GM19351 (cell line): ENCODE data around the gene NDE1.
"Not testable (repeated sequence)": the region's sequence is repeated elsewhere in the genome, so short reads cannot be mapped to it uniquely, and the experiment has no call there.

Experiments
- ATAC-seq: cut with Tn5 transposase; IDR thresholded peaks from one replicate; pipeline ENCODE4 v1.9.1; 2021; ENCODE audit warnings: mild to moderate bottlenecking, moderate library complexity; ENCODE audit not compliant: unreplicated experiment

The NDE1 gene

DNA sequence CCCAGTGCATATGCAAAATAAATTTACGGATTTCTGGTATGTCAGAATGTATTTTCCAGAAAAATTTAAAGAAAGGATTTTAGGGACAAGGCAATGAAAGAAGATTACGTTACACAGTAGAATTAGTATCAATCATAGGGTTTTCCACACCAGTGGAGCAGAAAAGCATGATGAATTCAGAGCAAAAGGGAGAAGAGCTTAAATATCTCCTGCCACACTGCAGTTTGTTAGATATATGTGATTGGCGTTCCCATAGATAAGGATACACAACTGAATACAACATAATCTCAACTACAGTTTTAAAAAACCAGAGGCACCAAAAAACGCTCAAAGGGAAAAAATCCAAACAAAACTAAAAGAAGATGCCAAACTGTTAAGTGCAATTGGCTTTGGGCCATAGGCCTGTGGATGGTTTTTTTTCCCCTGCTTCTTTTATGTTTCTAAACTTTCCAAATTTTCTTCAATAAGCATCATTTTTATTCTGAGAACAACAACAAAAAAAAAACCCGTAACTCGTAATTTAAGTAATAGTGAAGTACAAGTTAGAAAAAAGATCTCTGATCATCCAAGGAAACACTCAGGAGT lies 29.3 kb upstream of the NDE1 start:
- ATAC-seq, result no peak

DNA sequence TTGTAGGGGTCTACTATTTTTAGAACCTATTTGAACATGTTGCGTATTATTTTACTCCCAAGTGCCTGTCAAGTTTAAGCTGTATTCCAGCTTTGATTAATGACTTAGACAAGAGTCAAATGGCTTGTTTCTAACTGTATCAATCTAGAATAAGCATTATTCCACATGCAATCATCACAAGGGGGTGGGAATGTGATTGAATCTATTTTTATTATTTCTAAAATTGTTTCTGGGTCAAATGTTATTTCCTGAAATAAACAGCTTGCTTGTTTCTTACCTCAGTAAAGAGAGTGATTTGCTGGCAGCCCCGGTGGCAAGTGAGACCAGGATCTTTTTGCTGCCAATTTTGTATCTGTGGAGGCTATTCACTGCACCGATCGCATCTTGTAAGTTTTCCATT lies 28.6 kb upstream of the NDE1 start:
- no peak for ATAC-seq

DNA sequence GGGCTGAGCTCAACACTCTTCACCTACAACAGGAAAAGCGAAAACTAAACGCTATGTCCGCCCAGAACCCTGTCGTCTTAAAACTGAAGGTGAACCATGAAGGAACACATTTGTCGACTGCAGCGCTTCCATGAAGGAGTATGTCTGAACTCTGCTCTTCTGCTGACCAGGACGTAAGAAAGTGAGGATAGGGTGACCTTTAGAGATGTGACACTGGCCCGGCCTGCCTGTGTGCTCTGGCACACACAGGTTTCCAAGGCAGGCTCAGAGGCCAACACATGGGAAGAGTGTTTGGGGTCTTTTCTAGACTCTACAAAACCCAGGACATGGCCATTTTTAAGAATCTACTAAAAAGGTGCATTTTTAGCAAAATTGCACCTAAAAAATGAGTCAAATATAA lies 28.2 kb upstream of the NDE1 start:
- ATAC-seq, result no peak

DNA sequence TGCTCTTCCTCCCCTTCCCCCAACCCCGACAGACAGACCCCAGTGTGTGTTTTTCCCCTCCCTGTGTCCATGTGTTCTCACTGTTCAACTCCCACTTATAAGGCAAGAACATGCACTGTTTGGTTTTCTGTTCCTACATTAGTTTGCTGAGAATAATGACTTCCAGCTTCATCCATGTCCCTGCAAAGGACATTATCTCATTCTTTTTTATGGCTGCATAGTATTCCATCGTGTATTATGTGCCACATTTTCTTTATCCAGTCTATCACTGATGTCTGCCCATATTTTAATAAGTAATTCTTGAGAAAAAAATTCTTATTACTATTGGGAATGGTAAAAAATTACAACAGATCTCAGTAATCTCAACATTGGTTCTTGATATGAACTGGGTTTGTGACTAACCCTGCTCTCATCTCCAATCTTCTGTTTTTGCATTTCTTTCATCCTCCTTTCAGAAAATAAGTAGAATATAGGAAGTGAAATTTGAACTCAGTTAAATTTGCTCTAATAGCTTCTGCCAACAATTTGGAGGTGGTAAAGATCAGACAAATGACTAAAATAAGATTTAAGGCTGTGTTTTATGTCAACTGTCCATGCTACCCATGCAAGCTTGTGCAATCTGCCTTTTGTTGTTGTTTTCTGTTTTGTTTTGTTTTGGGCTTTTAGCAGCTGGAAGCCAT lies 18.2 kb upstream of the NDE1 start:
- ATAC-seq, result no peak

DNA sequence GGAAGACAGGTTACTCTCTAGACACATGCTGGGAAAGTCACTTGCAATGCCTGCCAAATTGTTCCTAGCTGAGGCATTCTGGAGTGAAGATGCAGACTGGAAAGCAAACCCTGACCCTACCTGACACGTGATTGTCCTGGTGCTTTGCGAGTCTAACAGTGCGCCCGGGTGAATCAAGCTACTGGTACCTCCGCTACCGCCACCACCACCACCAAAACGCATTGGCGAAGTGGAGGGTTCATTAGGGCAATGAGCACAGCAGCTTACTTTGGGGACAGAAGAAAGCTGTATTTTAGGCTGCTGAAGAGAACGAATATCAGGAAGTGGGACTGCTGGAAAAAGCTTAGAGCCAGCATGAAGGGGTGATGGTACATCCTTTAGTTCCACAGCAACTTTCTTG lies 14.1 kb upstream of the NDE1 start:
- ATAC-seq, result no peak

DNA sequence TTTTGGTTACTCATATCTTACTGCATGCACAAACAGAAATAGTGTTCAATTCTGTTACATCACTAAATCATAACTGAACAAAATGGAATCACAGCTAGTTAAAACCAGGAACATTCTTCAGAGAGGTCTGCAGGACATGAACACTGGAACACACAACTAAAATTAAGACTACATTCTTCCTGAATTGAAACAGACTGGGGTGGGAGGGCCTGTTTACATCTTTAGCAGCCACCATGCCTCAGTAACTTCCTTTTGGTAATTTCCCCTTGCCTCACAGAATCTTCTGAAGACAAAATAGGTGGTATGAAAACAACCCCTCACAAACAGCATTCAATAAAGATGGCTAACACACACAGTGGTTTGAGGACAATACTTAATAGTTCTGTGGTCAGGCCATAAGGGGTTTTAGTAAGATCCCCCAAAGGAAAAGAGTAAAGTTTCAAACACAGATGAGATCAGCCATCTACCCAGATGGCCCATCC lies 13.6 kb upstream of the NDE1 start:
- no peak for ATAC-seq

DNA sequence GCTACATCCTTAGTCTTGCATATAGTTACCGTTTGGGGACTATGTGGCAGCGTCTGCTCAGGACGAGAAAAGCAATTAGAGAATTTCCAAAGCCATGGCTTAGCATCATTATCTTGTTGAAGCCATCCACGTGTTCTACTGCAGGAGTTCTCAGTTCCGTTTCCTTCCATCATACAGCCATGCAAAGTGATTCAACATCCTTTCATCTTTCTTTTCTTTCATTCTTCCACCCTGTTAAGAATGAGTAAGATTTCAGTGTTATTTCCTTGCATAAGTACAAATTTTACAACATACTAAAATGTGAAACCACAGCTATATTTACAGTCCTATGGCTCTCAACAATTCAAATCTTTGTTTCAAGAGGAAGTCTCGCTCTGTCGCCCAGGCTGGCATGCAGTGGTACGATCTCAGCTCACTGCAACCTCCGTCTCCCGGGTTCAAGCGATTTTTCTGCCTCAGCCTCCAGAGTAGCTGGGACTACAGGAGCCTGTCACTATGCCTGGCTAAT lies 10.9 kb upstream of the NDE1 start:
- no peak for ATAC-seq

DNA sequence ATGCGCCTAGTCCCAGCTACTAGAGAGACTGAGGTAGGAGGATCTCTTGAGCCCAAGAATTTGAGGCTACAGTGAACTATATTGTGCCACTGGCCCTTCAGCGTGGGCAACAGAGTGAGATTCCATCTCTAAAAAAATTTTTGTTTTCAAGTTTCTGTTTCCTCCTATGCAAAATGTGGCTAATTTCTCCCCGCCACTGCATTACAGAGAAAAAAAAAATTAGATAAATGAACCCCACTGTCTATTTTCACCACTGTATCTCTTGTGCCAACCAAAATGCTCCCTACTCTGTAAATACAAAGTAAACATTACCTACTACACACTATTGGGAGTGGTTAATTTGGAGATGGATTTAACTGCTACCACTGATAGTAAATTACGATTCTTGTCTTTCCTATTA lies 9.1 kb upstream of the NDE1 start:
- ATAC-seq, result no peak

DNA sequence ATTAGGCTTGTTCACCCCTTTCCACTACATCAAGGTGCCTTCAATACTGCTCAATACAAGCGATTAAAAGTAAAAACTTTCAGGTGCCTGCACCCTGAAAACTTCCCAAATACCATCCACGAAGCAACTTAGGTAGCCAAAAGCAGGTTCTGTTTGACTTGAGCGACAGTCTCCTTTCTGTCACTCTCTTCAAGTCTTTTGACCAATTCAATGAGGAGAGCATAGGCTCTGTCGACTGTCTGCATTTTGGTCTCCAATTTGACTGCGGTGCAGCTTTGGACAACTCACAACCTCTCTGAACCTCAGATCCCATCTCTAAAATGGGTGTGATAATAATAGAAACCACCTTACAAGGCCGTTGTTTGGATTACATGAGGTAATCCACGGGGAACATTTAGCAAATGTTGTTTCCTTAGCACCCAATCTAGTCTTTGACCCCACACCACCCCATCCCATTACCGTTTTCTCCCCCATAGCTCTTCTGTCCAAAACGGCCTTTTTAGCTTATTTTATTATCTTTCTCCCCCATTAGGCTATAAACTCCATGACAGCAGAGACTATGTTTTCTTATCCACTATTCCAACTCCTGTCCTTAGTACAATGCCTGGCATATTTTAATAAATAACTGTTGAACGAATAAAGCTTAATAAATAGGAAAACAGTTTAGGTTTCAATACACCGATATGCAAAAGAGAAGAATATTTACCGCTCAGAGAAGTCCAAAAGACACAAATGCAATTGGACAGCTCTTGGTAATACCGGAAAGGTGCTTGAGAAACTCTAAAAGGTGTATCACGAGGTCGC lies 8.1 kb upstream of the NDE1 start:
- ATAC-seq, result no peak

DNA sequence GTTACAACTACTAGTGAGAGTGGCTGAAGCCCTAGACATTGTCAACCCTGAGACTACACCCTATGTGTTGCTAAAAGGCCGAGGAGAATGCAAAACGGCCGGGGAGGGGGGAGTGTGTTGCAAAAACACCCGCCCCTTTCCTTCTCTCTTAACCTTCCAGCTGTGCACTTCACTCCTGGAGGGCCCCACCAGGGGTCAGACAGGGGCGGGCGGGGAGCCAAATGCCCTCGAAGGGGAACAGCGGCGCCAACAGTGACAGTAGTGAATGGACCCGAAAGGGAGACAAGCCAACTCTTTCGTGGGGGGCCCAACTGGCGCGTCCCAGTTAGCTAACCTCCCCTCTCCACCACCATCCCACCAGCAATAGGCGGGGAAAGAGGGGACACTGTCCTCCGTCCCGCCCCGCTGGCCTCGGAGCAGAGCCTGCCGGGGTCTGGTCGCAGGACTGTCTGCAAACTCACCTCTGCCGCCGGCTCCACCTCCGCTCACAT lies 7.4 kb upstream of the NDE1 start:
- ATAC-seq, result peak; percentile 64

DNA sequence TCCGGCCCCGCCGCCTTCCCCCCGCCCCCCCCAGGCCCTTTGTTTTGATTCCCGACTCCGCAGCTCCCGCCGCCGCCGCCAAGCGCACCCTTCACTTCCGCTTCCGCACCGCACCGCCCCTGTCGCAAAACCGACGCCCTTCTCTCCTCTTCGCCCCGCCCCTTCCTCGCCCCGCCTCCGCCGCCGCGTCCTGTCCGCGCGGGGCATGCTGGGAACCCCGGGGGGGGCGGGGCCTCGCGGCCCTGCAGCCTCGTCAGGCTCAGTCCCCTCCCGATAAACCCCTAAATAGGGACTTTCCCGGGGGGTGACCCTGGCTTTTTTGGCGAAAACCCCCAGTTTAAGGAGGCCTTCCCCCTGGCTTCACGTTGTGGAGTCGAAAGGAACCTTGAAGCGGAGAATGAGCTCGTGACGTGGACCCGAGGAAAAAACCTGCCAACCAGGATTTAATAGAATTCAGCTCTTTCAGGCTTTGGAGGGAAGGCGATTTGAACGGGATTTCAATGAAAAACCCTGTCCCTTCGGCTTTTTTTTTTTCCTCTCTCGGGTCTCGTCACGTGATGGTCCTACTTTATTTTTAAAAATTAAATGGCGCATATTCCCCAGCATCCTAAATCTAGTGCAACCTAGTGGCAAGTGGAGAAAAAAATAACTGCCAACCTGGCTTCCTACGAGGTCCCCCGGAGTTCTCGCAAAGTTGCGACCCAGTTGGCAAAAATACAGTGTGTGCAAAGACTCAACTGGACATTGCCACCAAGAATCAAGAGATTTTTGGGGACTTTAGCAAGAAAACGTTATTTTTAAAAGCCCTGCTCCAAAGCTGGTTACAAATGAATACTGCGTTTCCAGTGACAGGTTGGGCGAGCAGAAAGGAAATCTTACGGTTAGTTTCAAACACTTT lies 6.7 kb upstream of the NDE1 start, which contains the start of gene MARF1:
MARF1 (minus strand) TSS at position 107 of the 898 bp plus-strand sequence. CDS start 3,921 bp downstream, outside the sequence.
- peak; percentile 34 for ATAC-seq

DNA sequence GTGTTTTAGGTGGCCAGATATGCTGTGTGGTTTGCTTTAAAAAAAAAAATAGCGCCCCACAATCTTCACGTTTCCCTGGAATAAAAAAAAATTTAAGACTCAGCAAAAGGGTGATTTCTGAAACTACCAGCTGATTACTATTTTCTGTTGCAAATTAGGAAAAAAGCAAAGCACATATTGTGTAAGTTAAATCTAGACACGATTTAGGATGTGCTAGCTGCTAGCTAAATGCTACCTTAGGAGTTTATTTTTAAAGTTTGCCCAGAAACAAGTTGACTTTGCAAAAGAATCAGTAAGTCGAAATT lies 6.1 kb upstream of the NDE1 start:
- ATAC-seq, result no peak

DNA sequence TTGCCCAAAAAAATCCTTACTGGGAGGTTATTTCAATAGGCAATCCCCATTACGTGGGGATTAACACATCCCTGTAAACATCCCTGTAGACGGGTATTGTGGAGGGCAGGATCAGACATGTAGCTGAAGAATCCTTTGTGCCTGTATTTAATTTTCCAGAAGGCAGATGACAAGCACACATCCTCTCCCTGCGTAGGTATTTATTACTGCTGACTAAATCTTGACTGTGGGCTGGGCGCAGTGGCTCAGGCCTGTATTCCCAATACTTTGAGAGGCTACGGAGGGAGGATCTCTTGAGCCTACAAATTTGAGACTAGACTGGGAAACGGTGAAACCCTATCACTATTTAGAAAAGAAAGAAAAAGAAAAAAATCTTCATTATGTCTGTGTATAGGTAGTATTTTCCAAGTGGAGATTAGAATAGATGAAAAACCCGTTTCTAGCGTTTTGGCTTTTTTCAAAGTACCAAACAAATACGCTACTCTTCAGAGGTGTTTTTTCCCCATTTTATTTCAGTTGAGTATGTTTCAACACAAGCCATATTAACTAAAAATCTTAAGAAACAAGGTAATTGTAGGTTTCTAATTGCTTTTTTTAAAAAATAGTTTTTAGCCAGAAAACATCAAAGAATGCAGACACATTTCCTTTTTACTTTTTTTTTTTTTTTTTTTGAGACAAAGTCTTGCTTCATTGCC lies 5.6 kb upstream of the NDE1 start:
- ATAC-seq, result no peak

DNA sequence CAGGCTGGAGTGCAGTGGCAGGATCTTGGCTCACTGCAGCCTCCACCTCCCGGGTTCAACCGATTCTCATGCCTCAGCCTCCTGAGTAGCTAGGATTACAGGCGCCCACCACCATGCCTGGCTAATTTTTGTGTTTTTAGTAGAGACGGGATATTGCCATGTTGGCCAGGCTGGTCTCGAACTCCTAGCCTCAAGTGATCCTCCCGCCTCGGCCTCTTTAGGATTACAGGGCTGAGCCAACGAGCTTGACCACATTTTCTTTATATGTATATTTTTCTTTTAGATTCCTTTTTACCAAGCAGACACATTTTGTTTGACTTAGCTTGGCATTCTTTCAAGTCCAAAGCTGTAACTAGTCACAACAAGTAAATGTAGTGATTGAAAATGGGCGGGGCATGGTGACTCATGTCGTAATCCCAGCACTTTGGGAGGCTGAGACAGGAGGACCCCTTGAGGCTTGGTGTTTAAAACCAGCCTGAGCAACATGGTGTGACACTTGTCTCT lies 5.0 kb upstream of the NDE1 start:
- not testable (repeated sequence) for ATAC-seq

DNA sequence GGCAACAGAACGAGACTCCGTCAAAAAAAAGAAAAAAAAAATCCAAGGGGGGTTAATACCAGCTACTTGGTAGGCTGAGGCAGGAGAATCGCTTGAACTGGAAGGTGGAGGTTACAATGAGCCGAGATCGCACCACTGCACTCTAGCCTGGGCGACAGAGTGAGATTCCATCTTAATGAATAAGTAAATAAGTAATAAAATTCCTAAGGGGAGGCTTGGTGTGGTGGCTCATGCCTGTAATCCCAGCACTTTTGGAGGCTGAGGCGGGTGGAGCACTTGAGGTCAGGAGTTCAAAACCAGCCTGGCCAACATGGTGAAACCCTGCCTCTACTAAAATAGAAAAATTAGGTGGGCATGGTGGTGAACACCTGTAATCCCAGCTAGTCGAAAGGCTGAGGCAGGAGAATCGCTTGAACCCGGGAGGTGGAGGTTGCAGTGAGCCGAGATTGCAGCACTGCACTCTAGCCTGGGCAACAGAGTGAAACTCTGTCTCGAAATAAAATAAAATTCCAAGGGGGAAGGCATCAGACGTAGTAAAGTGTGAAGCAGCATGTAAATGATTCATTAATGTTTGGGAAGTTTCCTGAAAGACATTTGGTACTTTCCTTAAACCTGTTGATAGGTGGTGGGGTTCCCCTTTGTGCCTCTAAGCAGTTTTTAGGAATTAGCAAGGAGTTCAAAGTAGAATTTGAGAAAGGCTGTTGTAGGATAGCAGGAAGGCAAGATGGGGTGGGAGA lies 3.3 kb upstream of the NDE1 start:
- ATAC-seq, result not testable (repeated sequence)

DNA sequence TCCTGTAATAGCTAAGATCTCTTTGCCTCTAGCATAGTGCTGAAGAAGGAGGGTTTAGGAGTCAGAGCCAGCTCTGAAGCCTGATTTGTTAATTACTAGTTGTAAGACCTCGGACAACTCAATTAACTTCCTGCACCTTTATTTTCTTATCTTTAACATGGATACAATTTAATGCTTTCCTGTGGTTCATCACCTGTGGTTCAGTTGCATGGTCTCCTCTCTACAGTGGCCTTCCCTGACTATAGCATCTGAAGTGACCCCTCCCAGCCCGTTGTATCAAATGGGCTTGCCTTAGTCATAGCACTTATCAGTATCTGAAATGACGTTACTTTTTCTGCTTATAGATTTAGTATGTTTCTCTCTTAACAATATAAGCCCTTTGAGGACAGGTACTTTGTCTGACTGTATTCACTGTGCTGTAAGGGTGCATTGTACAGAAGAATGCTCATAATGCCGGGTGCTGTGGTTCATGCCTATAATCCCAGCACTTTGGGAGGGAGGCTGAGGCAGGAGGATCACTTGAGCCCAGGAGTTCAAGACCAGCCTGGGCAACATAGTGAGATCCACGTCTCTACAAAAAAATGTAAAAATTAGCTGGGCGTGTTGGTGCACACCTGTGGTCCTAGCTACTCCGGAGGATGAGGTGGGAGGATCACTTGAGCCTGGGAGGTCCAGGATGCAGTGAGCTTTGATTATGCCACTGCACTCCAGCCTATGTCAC lies 2.6 kb upstream of the NDE1 start:
- no peak for ATAC-seq

DNA sequence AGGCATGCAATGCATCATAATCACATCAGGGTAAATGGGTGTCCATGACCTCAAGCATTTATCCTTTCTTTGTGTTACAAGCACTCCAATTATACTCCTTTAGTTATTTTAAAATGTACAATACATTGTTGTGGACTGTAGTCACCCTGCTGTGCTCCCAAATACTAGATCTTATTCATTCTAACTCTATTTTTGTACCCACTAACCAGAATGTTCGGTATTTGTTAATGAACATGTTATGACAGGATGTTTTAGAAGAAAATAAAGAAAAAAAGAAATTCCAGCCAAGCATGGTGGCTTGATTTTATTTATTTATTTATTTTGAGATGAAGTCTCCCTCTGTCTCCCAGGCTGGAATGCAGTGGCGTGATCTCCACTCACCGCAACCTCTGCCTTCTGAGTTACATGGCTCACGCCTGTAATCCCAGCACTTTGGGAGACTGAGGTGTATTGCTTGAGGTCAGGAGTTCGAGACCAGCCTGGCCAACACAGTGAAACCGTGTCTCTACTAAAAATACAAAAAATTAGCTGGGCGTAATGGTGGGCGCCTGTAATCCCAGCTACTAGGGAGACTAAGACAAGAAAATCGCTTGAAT lies 1.8 kb upstream of the NDE1 start:
- ATAC-seq, result no peak

DNA sequence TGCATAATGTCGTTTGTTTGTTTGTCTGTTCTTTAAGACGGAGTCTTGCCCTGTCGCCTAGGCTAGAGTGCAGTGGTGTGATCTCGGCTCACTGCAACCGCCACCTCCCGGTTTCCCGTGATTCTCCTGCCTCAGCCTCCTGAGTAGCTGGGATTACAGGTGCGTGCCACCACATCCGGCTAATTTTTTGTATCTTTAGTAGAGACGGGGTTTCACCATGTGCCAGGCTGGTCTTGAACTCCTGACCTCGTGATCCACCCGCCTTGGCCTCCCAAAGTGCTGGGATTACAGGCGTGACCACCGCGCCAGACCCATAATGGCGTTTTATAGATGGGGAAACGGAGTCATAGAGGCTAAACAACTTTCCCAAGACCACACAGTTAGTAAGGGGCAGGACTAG lies 734 bp upstream of the NDE1 start:
- not testable (repeated sequence) for ATAC-seq
